Muscle layer of colon (tissue), 2 donors: Measurements from ENCODE around the gene TENM4.

ENCODE experiments used
- H3K27ac ChIP-seq: one replicate; pipeline ENCODE4 v1.7.0; 2013; ENCODE audit warnings: low read depth, mild to moderate bottlenecking, low read length, moderate library complexity
- H3K27me3 ChIP-seq, 2 donors: one replicate each; pipeline ENCODE4 v1.7.0; 2013; ENCODE audit warnings: low read length in 2 of 2, mild to moderate bottlenecking in 2 of 2; ENCODE audit not compliant: insufficient read depth in 2 of 2, control insufficient read depth in 1 of 2
- H3K36me3 ChIP-seq: one replicate; pipeline ENCODE4 v1.7.0; 2013; ENCODE audit warnings: mild to moderate bottlenecking, low read length; ENCODE audit not compliant: insufficient read depth
- H3K4me1 ChIP-seq: one replicate; pipeline ENCODE4 v1.7.0; 2013; ENCODE audit warnings: mild to moderate bottlenecking, low read length; ENCODE audit not compliant: insufficient read depth
- H3K4me3 ChIP-seq, 2 donors: one replicate each; pipeline ENCODE4 v1.7.0; 2013; ENCODE audit warnings: low read length in 2 of 2, low read depth in 1 of 2, mild to moderate bottlenecking in 1 of 2, moderate library complexity in 1 of 2
- H3K9ac ChIP-seq: one replicate; pipeline ENCODE4 v1.7.0; 2013; ENCODE audit warnings: low read length
- H3K9me3 ChIP-seq: one replicate; pipeline ENCODE4 v1.7.0; 2013; ENCODE audit warnings: mild to moderate bottlenecking, low read length
- donor health status: abdominal sarcoma.
- donor health status: Adenocarcinoma of cecum.

TENM4 gene

DNA sequence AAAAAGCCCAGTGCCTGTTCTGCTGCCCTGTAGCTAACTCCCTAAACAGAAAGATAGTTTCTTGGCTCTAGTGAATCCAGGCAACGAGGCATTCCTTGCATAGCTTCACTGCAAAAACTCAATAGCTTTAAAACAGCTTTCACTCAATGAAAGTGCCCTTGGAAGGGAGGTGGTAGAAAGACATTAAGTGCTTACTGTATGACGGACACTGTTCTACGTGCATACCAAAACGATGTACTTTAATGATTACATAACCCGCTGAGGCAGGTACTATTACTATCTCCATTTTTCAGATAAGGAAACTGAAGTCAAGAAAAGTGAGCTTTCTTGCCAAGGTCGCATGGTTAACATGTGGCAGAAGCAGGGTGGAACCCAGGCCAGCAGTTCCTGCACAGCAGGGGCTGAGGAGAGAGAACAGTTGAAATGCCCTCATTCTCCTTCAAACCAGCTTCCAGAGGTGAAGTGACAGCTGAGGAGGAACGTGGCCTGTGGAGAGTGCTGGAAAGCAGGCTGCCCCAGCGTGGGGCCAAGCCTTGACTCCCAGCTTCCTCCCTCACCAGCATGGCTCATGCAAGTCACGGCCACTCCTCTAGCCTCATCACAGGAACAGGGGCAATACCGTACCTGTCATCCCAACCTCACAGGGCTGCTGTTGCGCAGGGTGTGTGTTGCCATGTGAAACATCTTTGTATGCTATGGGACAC is 638.6 kb downstream of the TENM4 start:
- Histone ChIP-seq H3K9me3 (no peaks in the 10 kb centered on the region), H3K4me3 (peak overlapping the region in 1 of 2 donors; percentile 6), H3K27ac (peak overlapping the region; percentile 55), H3K9ac (no peak overlapping the region), H3K4me1 (peaks cover 58% of the 10 kb centered on the region), H3K27me3 (no peaks in the 10 kb centered on the region), H3K36me3 (no peaks in the 10 kb centered on the region)

DNA sequence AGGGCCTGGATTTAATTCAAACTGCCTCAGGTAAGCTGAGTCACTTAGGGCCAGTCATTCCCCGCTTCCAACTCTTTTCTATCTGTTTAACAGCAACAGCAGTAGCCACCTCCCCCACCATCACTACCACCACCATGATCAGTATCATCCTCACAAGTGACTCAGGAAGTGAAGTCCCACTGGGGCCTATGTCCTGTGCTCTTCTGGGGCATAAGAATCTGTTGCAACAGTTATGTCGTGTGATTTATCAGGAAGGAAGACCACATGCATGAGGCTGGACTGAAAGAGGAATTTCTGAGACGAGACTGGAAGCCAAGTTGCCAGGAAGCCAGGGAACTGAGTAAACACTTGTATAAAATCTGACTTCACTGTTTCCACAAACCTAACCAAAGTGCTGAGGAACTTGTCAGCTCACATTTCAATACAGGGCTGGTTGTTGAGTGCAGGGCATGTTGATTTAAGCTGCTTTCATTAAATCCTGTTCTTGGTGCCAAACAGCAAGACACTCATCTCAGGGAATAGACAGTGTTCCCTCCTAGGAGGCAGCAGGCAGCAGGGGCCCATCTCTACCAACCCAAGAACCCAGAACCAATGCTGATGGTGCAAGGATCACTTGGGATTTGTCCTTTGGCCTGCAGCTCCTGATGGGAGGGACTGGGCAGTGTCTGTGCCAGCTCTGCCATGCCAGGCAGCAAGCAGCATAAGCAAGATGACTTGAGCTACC is 639.5 kb downstream of the TENM4 start:
- H3K4me1 ChIP-seq: peaks cover 58% of the 10 kb centered on the region
- H3K27ac ChIP-seq: peak overlapping the region; percentile 55
- H3K9me3 ChIP-seq: no peaks in the 10 kb centered on the region
- H3K36me3 ChIP-seq: no peaks in the 10 kb centered on the region
- H3K27me3 ChIP-seq: no peaks in the 10 kb centered on the region
- no peak overlapping the region for H3K9ac ChIP-seq
- H3K4me3 ChIP-seq: peak overlapping the region in 1 of 2 donors; percentile 6

DNA sequence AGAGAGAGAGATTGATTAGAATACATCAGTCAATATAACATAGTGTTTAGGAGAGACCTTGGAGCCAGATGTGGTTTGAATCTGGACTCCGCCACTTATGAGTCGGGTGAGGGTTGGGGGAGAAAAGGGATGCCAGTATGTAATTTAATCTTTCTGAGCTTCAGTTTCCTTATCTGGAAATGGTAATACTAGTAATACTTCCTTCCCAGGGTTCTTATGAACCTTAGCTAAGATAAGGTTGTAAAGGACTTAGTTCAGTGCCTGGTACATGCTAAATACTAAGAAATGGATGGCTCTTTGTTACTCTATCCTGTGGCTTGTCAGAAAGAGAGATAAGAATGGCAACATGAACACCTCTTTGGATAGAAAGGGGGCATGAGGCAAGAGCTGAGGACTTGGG is 640.1 kb downstream of the TENM4 start:
- Histone ChIP-seq H3K36me3 (no peaks in the 10 kb centered on the region), H3K27me3 (no peaks in the 10 kb centered on the region), H3K27ac (no peak overlapping the region), H3K4me1 (peaks cover 58% of the 10 kb centered on the region), H3K4me3 (no peak overlapping the region), H3K9ac (no peak overlapping the region), H3K9me3 (no peaks in the 10 kb centered on the region)

DNA sequence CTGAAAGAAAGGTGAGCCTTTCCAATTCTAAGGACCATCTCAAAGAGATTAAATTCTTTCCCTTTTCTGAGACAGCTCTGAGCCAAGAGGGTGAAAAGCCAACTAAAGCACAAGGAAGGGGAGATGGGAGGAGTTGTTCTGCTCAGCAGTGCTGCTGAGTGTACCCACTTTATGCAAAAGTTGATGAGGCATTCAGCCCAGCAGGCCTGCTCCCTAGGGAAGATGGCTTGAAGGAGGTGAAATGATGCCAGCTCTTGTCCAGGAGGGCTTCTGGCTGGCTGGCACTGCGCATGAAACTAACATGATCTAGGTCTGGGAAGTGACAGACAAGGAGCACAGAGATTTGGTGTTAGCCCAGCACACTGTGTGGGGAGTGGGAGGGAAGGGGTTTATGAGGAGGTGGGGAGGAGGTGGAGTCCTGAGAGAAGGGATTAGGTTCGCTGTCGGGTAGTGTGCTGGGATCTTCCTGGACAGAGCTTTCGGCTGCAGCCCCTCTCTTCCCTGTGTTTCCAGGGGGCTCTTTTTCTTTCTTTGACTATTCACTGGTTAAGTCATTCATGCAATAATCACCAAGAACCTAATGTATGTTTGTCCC is 640.6 kb downstream of the TENM4 start:
- Histone ChIP-seq H3K36me3 (no peaks in the 10 kb centered on the region), H3K27me3 (no peaks in the 10 kb centered on the region), H3K4me1 (peaks cover 58% of the 10 kb centered on the region), H3K4me3 (no peak overlapping the region), H3K27ac (no peak overlapping the region), H3K9ac (no peak overlapping the region), H3K9me3 (no peaks in the 10 kb centered on the region)

DNA sequence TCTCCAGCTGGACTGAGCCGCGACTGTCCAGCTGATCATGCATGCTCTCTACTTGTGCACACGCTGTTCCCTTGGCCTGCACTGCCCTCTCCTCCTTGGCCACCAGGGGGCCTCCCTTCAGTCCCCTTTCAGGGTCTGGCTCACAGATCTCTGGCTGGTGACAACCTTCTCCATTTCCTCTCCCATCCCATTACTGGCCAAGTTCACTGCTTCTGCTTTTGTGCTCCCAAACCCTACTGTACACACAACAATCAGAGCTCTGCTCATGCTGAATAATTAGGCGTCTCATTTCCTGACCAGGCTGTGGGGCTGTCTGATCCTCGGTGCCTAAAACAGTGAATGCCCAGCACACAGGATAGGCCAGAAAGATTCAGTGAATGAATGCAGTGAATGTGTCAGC is 642.2 kb downstream of the TENM4 start:
- Histone ChIP-seq H3K4me1 (peaks cover 53% of the 10 kb centered on the region), H3K9ac (no peak overlapping the region), H3K9me3 (no peaks in the 10 kb centered on the region), H3K4me3 (no peak overlapping the region), H3K36me3 (no peaks in the 10 kb centered on the region), H3K27me3 (no peaks in the 10 kb centered on the region), H3K27ac (no peak overlapping the region)

DNA sequence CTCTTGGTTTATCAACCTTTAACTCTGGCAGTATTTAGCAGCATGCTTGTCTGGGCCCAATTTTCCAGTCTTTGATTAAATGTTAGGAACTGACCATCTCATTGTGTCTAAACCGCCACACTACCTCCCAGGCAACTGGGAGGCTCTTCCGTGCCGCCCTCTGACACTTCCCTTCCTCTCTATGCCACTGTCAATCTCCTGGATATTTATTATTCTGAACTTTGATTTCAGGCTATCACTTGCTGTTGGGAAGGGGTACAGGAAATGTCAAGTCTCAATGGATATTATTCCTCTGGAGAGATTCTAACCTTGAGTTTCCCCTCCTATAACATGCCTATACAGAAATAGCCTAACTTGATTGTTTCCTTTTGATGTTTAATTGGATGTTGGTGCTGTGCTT is 643.3 kb downstream of the TENM4 start:
- Histone ChIP-seq H3K36me3 (no peaks in the 10 kb centered on the region), H3K27me3 (no peaks in the 10 kb centered on the region), H3K4me3 (no peak overlapping the region), H3K9ac (no peak overlapping the region), H3K4me1 (peaks cover 44% of the 10 kb centered on the region), H3K9me3 (no peaks in the 10 kb centered on the region), H3K27ac (no peak overlapping the region)

DNA sequence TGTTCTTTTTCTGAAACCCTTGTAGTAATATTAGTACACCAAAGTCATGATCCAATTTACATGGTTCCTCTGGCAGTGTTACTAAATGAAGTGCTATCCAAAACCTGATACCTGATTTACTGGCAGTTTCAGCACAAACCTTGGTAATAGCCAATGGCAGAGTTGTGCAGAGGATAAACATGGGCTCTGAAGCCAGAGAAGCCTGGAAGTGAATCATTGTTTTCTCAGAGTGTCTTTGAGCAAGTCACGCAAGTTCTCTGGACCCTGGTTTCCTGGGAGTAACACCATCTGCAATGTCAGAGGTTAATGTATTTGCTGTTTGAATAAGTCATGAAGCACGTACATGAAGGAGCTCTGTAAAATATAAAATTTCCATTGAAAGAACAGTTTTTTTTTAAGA is 643.9 kb downstream of the TENM4 start:
- Histone ChIP-seq H3K9me3 (no peaks in the 10 kb centered on the region), H3K27ac (no peak overlapping the region), H3K27me3 (no peaks in the 10 kb centered on the region), H3K36me3 (no peaks in the 10 kb centered on the region), H3K4me3 (no peak overlapping the region), H3K4me1 (peaks cover 40% of the 10 kb centered on the region), H3K9ac (no peak overlapping the region)

DNA sequence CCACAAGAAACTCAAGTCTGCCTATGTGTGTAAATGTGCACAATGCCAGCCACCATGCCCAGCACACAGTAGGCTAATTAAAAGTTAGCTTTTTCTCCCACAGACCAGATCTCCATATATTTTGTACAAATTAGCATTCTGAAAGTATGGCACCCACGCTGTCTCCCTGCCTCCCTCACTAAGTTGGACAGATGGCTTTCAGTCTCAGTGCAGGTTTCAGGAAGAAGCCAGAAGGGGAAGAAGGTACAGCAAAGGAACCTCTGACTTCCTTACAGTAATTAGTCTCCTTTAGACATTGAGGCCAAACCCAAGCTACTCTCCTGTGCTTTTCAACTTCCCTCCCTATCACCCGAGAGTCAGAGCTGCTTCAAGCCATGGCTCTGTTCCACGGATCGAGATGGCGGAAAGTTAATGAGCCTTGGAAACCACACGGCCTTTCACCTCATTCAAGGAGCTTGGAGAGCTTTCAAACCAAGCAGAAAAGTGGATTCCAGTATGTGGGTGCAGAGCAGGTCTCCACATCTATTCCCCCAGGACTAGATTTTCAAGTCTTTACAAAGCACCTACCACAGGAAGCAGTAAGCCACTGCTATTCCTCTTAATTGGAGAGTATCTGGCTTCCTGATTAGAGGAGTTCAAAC is 645.1 kb downstream of the TENM4 start:
- Histone ChIP-seq H3K9me3 (no peaks in the 10 kb centered on the region), H3K27me3 (no peaks in the 10 kb centered on the region), H3K36me3 (no peaks in the 10 kb centered on the region), H3K4me3 (no peak overlapping the region), H3K9ac (no peak overlapping the region), H3K4me1 (peaks cover 40% of the 10 kb centered on the region), H3K27ac (no peak overlapping the region)

DNA sequence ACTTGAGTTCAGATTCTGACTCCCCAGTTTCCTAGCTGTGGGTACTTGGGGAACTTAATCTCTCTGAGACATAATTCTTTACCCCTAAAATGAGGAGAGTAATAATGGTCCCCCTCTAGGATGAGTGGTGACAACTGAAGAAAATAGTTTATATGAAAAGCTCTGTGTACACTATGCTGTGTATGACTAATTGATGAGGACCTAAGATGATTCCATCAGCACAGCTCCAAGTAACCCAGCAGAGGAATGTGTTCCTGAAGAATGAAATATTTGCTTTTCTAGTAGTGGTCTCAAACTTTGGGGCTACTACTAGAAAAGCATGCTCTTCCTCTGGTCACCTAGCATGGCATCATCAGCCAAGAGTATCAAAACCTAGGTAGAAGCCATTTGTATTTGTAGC is 648.9 kb downstream of the TENM4 start:
- H3K4me3 ChIP-seq: no peak overlapping the region
- no peaks in the 10 kb centered on the region for H3K27me3 ChIP-seq
- H3K4me1 ChIP-seq: peaks cover 17% of the 10 kb centered on the region
- no peak overlapping the region for H3K9ac ChIP-seq
- no peak overlapping the region for H3K27ac ChIP-seq
- H3K36me3 ChIP-seq: no peaks in the 10 kb centered on the region
- H3K9me3 ChIP-seq: no peaks in the 10 kb centered on the region

DNA sequence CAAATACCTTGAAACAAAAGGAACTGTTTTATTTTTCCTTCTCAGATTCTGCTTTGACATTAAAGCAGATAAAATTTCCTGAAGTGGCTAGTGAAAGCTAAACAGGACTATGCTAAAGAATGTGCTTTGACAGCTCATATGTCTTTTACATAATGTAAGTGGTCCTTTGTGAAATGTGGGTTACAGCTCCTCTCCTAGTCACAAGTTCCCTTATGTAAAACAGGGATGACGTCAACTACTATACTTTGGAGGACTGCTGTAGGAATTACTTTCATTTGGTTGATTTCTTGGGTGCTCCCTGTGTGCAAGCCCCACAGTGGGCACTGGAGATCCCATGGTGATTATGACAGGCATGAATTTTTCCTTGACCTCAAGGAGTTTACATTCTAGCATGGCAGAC is 649.6 kb downstream of the TENM4 start:
- H3K36me3 ChIP-seq: no peaks in the 10 kb centered on the region
- no peak overlapping the region for H3K9ac ChIP-seq
- no peaks in the 10 kb centered on the region for H3K27me3 ChIP-seq
- H3K4me3 ChIP-seq: no peak overlapping the region
- no peaks in the 10 kb centered on the region for H3K9me3 ChIP-seq
- peaks cover 17% of the 10 kb centered on the region for H3K4me1 ChIP-seq
- no peak overlapping the region for H3K27ac ChIP-seq

DNA sequence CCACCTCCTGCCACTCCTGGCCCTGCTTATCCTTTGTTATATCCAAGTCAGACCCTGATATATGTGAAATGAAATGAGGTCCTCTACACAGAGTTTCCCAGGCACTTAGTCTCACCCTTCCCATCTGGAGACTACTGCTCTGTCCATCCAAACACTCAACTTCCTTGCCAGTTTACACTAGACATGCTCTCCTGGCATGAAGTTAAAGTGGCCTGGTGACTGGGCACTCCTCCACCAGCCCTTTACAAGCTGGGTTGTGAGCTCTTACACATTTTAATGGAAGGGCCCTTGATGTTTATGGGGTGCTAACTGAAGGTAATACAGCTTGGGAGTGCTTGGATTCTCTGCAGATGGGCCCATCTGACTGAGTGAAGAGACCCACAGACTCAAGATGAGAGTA is 650.0 kb downstream of the TENM4 start:
- peaks cover 17% of the 10 kb centered on the region for H3K4me1 ChIP-seq
- no peak overlapping the region for H3K27ac ChIP-seq
- no peak overlapping the region for H3K4me3 ChIP-seq
- H3K36me3 ChIP-seq: no peaks in the 10 kb centered on the region
- H3K27me3 ChIP-seq: no peaks in the 10 kb centered on the region
- H3K9ac ChIP-seq: no peak overlapping the region
- H3K9me3 ChIP-seq: no peaks in the 10 kb centered on the region
